ENCODE measurements around the gene ITGAD.

The ITGAD gene

GRCh38 chr16:31474173-31474714 is 81.1 kb downstream of the ITGAD start:
- DNase-seq (ENCODE audit: extremely low read depth in 1 of 2, low read depth in 1 of 2) = no peak

GRCh38 chr16:31474773-31475738 is 81.9 kb downstream of the ITGAD start:
- DNase-seq (ENCODE audit: extremely low read depth in 1 of 2, low read depth in 1 of 2) = no peak

- no peak for DNase-seq (ENCODE audit: extremely low read depth in 1 of 2, low read depth in 1 of 2)
These were observed 82.8 kb downstream of the ITGAD start for GRCh38 chr16:31475946-31476302.

Data from stimulated activated CD8-positive, alpha-beta memory T cell treated with anti-CD3 and anti-CD28 coated beads, Interleukin-7, amount 100 ng/mL, for 48 hours (primary cell).